NB4 (cell line): ENCODE measurements around the gene CD44.

Source experiments
- DNase-seq: peaks from one replicate; pipeline ENCODE4 v3.0.0; 2010; ENCODE audit warnings: low read depth
- H3K4me3 ChIP-seq: one replicate; pipeline ENCODE4 v1.5.1; 2011; ENCODE audit warnings: mild to moderate bottlenecking, low read depth, low read length, moderate library complexity
- MYC ChIP-seq: IDR thresholded peaks from 2 replicates; pipeline ENCODE4 v1.6.1; 2011; ENCODE audit warnings: low read depth, low read length
- POLR2A ChIP-seq: IDR thresholded peaks from 2 replicates; pipeline ENCODE4 v1.6.1; 2011; ENCODE audit warnings: mild to moderate bottlenecking; ENCODE audit not compliant: insufficient read length; ENCODE audit errors: extremely low read depth
- TF ChIP-seq, protein P1 (sequence below): IDR thresholded peaks from 2 replicates; pipeline ENCODE4 v1.6.1; 2011; ENCODE audit warnings: low read depth, low read length
- TF ChIP-seq, protein P2 (sequence below): IDR thresholded peaks from one replicate; pipeline ENCODE4 v1.5.1; 2012; ENCODE audit warnings: low read depth, low read length

The CD44 gene

GRCh38 chr11:35122308-35122707 lies 16.7 kb upstream of the CD44 start:
- no peak overlapping the region for H3K4me3 ChIP-seq
- TF ChIP-seq MYC, result no peak
- no peak for TF ChIP-seq POLR2A
- TF ChIP-seq, protein P1, sequence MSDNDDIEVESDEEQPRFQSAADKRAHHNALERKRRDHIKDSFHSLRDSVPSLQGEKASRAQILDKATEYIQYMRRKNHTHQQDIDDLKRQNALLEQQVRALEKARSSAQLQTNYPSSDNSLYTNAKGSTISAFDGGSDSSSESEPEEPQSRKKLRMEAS, result no peak
- DNase-seq, result no peak

- no peak overlapping the region for H3K4me3 ChIP-seq
- no peak for TF ChIP-seq MYC
- no peak for DNase-seq
Observed at GRCh38 chr11:35126000-35126878, 12.7 kb upstream of the CD44 start.

GRCh38 chr11:35126879-35127581 lies 11.9 kb upstream of the CD44 start:
- H3K4me3 ChIP-seq, result no peak overlapping the region
- DNase-seq, result no peak
- TF ChIP-seq, protein P1, result no peak
- TF ChIP-seq POLR2A (no peak), MYC (no peak)
- TF ChIP-seq, protein P2, sequence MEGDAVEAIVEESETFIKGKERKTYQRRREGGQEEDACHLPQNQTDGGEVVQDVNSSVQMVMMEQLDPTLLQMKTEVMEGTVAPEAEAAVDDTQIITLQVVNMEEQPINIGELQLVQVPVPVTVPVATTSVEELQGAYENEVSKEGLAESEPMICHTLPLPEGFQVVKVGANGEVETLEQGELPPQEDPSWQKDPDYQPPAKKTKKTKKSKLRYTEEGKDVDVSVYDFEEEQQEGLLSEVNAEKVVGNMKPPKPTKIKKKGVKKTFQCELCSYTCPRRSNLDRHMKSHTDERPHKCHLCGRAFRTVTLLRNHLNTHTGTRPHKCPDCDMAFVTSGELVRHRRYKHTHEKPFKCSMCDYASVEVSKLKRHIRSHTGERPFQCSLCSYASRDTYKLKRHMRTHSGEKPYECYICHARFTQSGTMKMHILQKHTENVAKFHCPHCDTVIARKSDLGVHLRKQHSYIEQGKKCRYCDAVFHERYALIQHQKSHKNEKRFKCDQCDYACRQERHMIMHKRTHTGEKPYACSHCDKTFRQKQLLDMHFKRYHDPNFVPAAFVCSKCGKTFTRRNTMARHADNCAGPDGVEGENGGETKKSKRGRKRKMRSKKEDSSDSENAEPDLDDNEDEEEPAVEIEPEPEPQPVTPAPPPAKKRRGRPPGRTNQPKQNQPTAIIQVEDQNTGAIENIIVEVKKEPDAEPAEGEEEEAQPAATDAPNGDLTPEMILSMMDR, result no peak

- no peak for DNase-seq
- H3K4me3 ChIP-seq, result no peak overlapping the region
- TF ChIP-seq, protein P1, result no peak
- TF ChIP-seq POLR2A, result no peak
- TF ChIP-seq, protein P2, result no peak
- TF ChIP-seq MYC, result no peak
Observed at GRCh38 chr11:35127619-35128018, 11.4 kb upstream of the CD44 start.

- TF ChIP-seq, protein P1, result no peak
- TF ChIP-seq POLR2A (no peak), MYC (no peak)
- TF ChIP-seq, protein P2, result no peak
- H3K4me3 ChIP-seq, result no peak overlapping the region
- no peak for DNase-seq
Observed at GRCh38 chr11:35131094-35131493, 7.9 kb upstream of the CD44 start.

DNA sequence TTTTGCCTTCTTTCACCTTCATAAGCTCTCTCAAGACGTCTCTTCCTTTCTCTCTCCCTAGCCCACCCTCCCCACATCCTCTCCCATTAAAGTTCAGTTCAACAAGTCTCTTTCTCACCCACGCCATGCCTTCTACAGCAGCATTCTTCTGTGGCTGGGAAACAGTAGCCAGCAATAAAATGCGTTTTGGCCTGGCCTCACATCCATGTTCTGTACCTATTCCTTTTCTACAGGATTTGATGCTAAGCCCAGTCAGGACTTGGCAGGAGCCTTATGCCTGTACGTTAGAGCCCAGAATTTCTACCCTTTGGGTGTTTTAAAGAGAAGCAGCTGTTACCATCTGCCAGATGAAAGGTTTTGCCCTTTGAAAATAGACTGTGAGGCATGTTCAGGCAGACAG lies 7.1 kb upstream of the CD44 start:
- no peak for DNase-seq
- TF ChIP-seq MYC, result no peak
- no peak for TF ChIP-seq POLR2A
- H3K4me3 ChIP-seq, result no peak overlapping the region

DNA sequence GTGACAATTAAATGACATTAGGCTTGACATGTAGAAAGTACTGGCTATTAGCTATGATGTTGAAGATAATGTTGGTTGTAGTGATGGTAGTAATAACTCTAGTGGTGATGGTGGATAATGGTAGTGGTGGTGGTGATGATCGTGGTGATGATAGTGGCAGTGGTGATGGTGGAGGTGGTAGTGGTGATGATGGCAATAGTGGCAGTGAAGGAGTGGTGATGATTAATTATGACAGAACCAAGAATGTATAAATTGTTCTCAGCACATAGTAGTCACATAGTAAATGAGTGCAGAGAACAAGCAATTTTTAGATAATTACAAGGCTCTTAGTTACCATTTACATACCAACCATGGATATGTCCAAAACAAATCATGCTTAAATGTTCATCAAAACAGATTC lies 5.3 kb upstream of the CD44 start:
- DNase-seq, result no peak
- no peak overlapping the region for H3K4me3 ChIP-seq
- TF ChIP-seq, protein P1, result no peak
- TF ChIP-seq, protein P2, result no peak
- no peak for TF ChIP-seq MYC
- TF ChIP-seq POLR2A, result no peak
